NCI-H2171 treated with DMSO at 0.1 percent for 48 hours (cell line): ENCODE data around the gene HMX3.
"Not testable (repeated sequence)": the region's sequence is repeated elsewhere in the genome, so short reads cannot be mapped to it uniquely, and the experiment has no call there.

ENCODE experiments used
- DNase-seq: peaks from one replicate; lab custom pipeline; 2025; lab: John Stamatoyannopoulos, UW

Gene HMX3

DNA sequence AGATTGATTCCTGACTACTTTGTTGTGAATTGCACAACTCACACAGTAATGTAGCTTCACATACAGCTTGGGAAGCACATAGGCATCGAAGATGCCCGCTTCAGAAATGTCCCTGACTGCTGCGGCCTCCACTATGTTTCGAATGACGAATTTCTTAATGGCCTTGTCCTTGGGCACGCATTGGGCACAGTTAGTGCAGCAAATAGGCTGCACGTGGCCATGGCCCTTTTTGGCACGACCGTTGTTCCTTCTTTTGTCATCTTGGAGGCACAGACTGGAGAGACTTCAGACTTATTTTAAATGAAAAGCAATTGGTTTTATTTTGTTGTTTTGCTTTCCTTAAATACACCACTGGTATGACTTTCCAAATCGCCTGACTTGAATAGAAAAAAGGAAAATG, 35.8 kb downstream of the HMX3 start:
- DNase-seq: not testable (repeated sequence)

DNA sequence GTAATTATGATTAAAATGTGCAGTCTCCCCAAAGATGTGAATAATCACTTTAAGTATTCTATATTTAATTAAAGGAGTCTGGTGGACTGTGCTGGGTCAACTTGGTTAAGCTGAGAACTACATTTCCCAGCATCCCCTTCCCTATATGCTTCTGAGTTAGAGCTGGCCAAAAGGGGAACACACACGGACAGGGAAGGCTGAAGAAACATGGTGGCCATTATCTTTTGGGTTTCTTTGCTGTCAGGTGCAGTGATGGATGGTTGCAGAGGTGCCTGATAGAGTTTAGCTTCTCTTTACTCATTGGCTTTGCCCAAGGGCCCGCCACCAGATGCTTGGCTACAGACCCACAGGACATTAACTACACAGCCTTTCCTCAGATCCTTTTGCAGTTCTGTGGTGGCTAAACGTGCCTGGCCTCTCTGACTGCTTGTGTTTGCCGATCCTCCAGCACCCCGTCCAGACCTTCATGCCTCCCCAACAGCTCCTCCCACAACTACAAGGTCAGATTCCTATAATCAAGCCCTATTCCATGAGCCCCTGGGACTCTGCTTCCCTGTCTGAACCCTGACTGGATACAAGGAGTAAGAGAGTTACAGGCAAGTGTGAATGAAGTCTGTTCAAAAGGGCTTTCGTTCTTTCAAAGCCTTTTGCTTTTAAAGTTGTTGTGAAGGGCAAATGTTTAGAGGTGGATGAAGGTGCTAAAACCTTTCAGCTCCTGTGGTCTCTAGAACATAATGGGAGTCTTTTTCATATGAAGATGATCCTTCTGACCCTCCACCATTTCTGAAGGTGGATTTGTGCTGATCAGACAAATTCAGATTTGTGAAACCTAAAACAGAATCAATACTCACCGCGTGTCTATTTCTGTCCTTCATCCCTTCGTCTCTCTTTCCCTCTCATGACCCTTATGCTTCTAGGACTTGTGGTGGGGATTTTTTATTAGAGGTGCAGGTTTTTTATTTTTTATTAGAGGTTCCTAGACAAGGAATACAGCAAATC, 39.9 kb downstream of the HMX3 start:
- no peak for DNase-seq

DNA sequence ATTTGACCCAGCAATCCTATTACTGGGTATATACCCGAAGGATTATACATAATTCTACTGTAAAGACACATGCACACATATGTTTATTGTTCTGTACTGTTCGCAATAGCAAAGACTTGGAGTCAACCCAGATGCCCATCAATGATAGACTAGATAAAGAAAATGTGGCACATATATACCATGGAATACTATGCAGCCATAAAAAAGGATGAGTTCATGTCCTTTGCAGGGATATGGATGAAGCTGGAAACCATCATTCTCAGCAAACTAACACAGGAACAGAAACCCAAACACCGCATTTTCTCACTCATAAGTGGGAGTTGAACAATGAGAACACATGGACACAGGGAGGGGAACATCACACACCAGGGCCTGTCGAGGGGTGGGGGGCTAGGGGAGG, 42.6 kb downstream of the HMX3 start:
- not testable (repeated sequence) for DNase-seq

DNA sequence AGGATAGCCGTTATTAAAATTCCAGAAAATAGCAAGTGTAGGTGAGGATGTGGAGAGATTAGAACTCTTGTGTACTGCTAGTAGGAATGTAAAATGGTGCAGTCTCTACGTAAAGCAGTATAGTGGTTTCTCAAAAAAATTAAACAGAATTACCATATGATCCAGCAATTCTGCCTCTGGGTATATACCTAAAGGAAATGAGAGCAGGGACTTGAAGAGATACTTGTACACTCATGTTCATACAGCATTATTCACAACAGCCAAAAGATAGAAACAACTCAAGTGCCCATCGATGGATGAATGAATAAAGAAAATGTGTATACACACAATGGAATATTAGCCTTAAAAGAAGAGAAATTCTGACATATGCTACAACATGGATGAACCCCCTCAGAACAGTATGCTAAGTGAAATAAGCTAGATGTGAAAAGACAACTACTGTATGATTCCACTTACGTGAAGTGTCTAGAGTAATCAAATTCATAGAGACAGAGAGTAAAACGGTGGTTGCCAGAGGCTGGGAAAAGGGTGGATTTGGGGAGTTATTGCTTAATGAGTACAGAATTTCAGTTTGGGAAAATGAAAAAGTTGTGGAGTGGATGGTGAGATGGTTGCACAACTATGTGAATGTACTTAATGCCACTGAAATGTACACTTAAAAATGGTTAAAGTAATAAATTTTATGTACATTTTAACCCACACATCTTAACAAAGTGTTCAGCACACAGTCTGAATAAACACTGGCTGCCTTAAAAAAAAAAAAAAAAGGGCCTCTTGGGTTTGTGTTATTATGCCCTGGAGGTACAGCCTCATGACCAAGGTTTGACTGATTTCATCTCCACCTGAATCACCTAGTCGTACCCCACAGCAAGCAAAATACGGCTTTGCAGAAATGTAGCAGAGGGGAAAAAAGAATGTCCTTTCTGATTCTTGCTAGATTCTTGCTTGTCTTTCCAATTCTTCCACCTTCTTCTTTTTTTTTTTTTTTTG, 44.6 kb downstream of the HMX3 start:
- DNase-seq: no peak

DNA sequence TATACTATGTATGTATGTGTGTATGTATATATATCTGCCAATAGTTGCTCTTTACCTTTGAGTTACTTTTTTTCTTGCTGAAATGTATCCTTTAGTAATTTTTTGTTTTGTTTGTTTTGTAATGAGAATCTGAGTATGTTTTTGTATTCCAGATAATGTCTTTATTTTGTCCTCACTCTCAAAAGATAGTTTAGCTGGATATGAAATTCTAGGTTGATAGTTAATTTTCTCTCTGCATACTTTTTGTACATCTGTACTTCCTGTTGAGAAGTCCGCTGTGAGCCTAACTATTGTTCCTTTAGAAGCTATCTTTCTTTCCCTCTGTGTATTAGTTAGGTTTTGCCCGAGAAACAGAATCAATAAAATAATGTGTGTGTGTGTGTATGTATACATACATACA, 48.0 kb downstream of the HMX3 start:
- no peak for DNase-seq

DNA sequence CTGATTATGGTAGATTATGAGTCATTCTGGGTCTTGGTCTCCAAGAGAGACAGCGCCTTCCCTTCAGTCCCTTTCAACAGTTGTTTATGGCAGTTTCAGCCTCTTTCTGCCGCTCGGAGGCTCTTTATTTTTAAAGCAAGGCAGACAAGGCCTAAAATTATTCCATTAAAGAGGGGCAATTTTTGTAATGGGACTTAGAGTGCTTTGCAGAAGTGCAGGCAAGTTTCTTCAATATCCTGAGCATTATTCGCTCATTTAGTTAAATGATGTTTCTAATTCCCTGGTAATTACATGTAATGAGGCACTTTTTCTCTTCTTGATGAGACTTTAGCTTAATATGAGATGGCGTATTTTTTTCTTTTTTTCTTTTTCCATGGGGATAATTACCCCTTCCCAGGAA, 52.0 kb downstream of the HMX3 start:
- DNase-seq: no peak
